GM12878 (cell line): ENCODE data around the gene MOV10L1. TPM values are rescaled to one million over a fixed set of nuclear protein-coding genes. Genes with fewer than 3 reads are reported as not detected.

ENCODE experiments used
- ATAC-seq: fragments of 200-7000 bp; cut with Tn5 transposase; 3 replicates; pipeline ENCODE4 v1.9.1; 2020; ENCODE audit warnings: mild to moderate bottlenecking, moderate library complexity
- BruUV-seq: library from RNA; stranded (reverse); fragments of 400-500 nt; replicated peaks from 2 replicates; lab custom pipeline; 2021; lab: Mats Ljungman, UMichigan
- CTCF ChIA-PET: fragments of 300-600 bp; sonication (Branson Sonifier 250); formaldehyde crosslinking; extraction: SDS; loops from one replicate; lab custom pipeline; 2021; ENCODE audit warnings: inconsistent platforms; lab: Yijun Ruan, JAX
- POLR2A ChIA-PET: fragments of 350-600 bp; formaldehyde crosslinking; extraction: SDS; loops from one replicate; lab custom pipeline; 2021; ENCODE audit warnings: inconsistent platforms; lab: Charles Lee
- RAD21 ChIA-PET: fragments of 300-600 bp; sonication (Branson Sonifier 250); formaldehyde crosslinking; loops from one replicate; lab custom pipeline; 2023; ENCODE audit warnings: antibody characterized with exemption; ENCODE audit not compliant: unreplicated experiment; lab: Charles Lee
- SMC1A ChIA-PET: fragments of 300-600 bp; sonication (Branson Sonifier 250); formaldehyde crosslinking; loops from one replicate; lab custom pipeline; 2023; ENCODE audit not compliant: unreplicated experiment, uncharacterized antibody; lab: Charles Lee
- DNase-seq: peaks from one replicate; pipeline ENCODE4 v3.0.0-alpha.2; 2011; ENCODE audit warnings: low read depth, low spot score
- FAIRE-seq: peaks from 3 replicates; lab custom pipeline; 2011; peaks lifted over from hg19 to GRCh38; lab: Jason Lieb, UNC
- H2AFZ ChIP-seq: 2 replicates; pipeline ENCODE4 v1.6.0; 2011; ENCODE audit warnings: low read depth, low read length, control low read depth; ENCODE audit not compliant: control insufficient read depth
- H3K27ac ChIP-seq: 2 replicates; pipeline ENCODE4 v1.5.1; 2011; ENCODE audit warnings: control low read depth; ENCODE audit not compliant: control insufficient read depth, insufficient read depth
- H3K27me3 ChIP-seq, 2 experiments: replicated peaks in 1 of 2; 2 replicates each; pipeline versions ENCODE4 v1.6.0 to v1.6.1; 2011; ENCODE audit warnings: low read length in 1 of 2; ENCODE audit not compliant: control insufficient read depth in 2 of 2, insufficient read depth in 2 of 2
- H3K36me3 ChIP-seq, 2 experiments: 2 replicates each; pipeline ENCODE4 v1.5.1; 2011; ENCODE audit warnings: low read length in 1 of 2; ENCODE audit not compliant: control insufficient read depth in 2 of 2, insufficient read depth in 2 of 2
- H3K4me1 ChIP-seq: 2 replicates; pipeline ENCODE4 v1.6.1; 2011; ENCODE audit warnings: mild to moderate bottlenecking, low read length, moderate library complexity, mixed read lengths; ENCODE audit not compliant: control insufficient read depth, insufficient read depth
- H3K4me2 ChIP-seq: 2 replicates; pipeline ENCODE4 v1.6.0; 2011; ENCODE audit warnings: control low read depth; ENCODE audit not compliant: control insufficient read depth, insufficient read depth
- H3K4me3 ChIP-seq: fragments of 200-600 bp; sonication (generic); 2 replicates; pipeline ENCODE4 v1.5.1; 2016
- H3K79me2 ChIP-seq: 2 replicates; pipeline ENCODE4 v1.6.0; 2011; ENCODE audit warnings: low read length; ENCODE audit not compliant: control insufficient read depth, insufficient read depth
- H3K9ac ChIP-seq: 2 replicates; pipeline ENCODE4 v1.8.0; 2011; ENCODE audit warnings: low read length, control low read depth, mixed read lengths; ENCODE audit not compliant: control insufficient read depth, insufficient read depth
- H3K9me3 ChIP-seq: replicated peaks from 3 replicates; pipeline ENCODE4 v1.5.1; 2011; ENCODE audit warnings: mild to moderate bottlenecking, low read length; ENCODE audit not compliant: control insufficient read depth, insufficient read depth
- H4K20me1 ChIP-seq: 2 replicates; pipeline ENCODE4 v1.6.0; 2011; ENCODE audit not compliant: control insufficient read depth, insufficient read depth
- BCL3 ChIP-seq: IDR thresholded peaks from 2 replicates; pipeline ENCODE4 v1.6.1; 2011; ENCODE audit warnings: borderline replicate concordance, low read depth, mild to moderate bottlenecking, moderate library complexity, low read length; ENCODE audit not compliant: insufficient read depth, poor library complexity, severe bottlenecking
- CBX3 ChIP-seq: fragments of 200-600 bp; sonication (generic); IDR thresholded peaks from 2 replicates; pipeline ENCODE4 v1.6.1; 2016; ENCODE audit warnings: low read depth, borderline replicate concordance
- CEBPB ChIP-seq, 2 experiments: fragments of 150-350 bp in 1 of 2; IDR thresholded peaks; 2 replicates each; pipeline ENCODE4 v1.6.1; 2012 to 2014; ENCODE audit warnings: low read depth in 2 of 2, low read length in 2 of 2, borderline replicate concordance in 1 of 2, inconsistent platforms in 1 of 2
- SRF ChIP-seq, 2 experiments: IDR thresholded peaks; 2 replicates each; pipeline ENCODE4 v1.6.1; 2011; ENCODE audit warnings: low read depth in 2 of 2, low read length in 2 of 2, mild to moderate bottlenecking in 1 of 2, moderate library complexity in 1 of 2
- STAT3 ChIP-seq: IDR thresholded peaks from 2 replicates; pipeline ENCODE4 v1.6.1; 2011; ENCODE audit warnings: low read depth, low read length, improper control_type of control experiment
- WGBS: methylation state at CpG from one replicate; pipeline ENCODE4 v1.1.6; 2016; ENCODE audit warnings: low lambda C conversion rate; ENCODE audit not compliant: insufficient replicate concordance, insufficient coverage; ENCODE audit errors: missing lambda C conversion rate; 5-methylcytosine and 5-hydroxymethylcytosine counted together
- in situ Hi-C: fragments of 300-500 bp; cut with MboI; formaldehyde crosslinking; loops from 9 replicates; pipeline ENCODE4 v1.14.3; 2018; ENCODE audit warnings: mixed read lengths
- intact Hi-C: fragments of 100-400 bp; cut with micrococcal nuclease; formaldehyde crosslinking; loops from one replicate; pipeline ENCODE4 v1.14.2; 2022; ENCODE audit not compliant: unreplicated experiment
- polyA plus RNA-seq, 11 experiments: library from polyadenylated mRNA; depleted of rRNA in 4 of 11; unstranded in 6 of 11; stranded (reverse) in 5 of 11; fragments of >200 nt; fragmentation: Nextera tagmentation in 4 of 11; fragmentation: Illumina TruSeq in 1 of 11; extraction: Ambion mirVana in 4 of 11; extraction: Trizol in 1 of 11; gene quantifications; 1 replicate in 1 of 11; 2 replicates in 10 of 11; pipeline versions ENCODE4 v1.2.1 to v1.2.3, GENCODE V29; 2011 to 2016; ENCODE audit warnings: inconsistent platforms in 2 of 11, missing spikeins in 2 of 11, low read depth in 1 of 11
- total RNA-seq, 4 experiments: library from RNA; depleted of rRNA in 3 of 4; stranded (reverse); fragments of >200 nt in 3 of 4; fragmentation: Illumina TruSeq in 1 of 4; extraction: Trizol in 1 of 4; gene quantifications; 2 replicates each; pipeline versions ENCODE4 v1.2.1 to v1.2.3, GENCODE V29; 2013 to 2021
- TF ChIP-seq, protein P1 (sequence below): fragments of 450-650 bp; IDR thresholded peaks from 2 replicates; pipeline ENCODE4 v1.6.1; 2017; ENCODE audit warnings: borderline replicate concordance
- TF ChIP-seq, protein P2 (sequence below): IDR thresholded peaks from 2 replicates; pipeline ENCODE4 v1.6.1; 2012; ENCODE audit warnings: low read depth, low read length, improper control_type of control experiment

Gene MOV10L1
- total and polyA plus RNA-seq, 10 of the 15 experiments (the other 5 are each of a cell fraction or from before 2014, with no cell fraction given), result 0.22 TPM; not detected in 9

GRCh38 chr22:50078246-50078645, 11.6 kb upstream of the MOV10L1 start:
- in situ Hi-C loops, result loop anchor here (5.0 kb wide), 1 partner anchor 49 kb away; no protein-coding TSS in a partner anchor
- ChIA-PET SMC1A (no interaction called here), CTCF (no interaction called here)

More at GRCh38 chr22:50078246-50078645, 11.6 kb upstream of the MOV10L1 start:
- H3K4me1 ChIP-seq, result no peaks in the 10 kb centered on the region
- H2AFZ ChIP-seq, result no peak overlapping the region
- H3K4me3 ChIP-seq, result no peak overlapping the region
- H3K4me2 ChIP-seq, result no peak overlapping the region
- TF ChIP-seq CEBPB (IDR thresholded peaks at IDR 0.05; ENCODE audit: borderline replicate concordance in 1 of 2, low read depth in 2 of 2, low read length in 2 of 2) (no peak), CBX3 (no peak), SRF (IDR thresholded peaks at IDR 0.05; ENCODE audit: low read depth in 2 of 2, low read length in 2 of 2) (no peak), BCL3 (no peak), STAT3 (no peak)
- TF ChIP-seq, protein P1, sequence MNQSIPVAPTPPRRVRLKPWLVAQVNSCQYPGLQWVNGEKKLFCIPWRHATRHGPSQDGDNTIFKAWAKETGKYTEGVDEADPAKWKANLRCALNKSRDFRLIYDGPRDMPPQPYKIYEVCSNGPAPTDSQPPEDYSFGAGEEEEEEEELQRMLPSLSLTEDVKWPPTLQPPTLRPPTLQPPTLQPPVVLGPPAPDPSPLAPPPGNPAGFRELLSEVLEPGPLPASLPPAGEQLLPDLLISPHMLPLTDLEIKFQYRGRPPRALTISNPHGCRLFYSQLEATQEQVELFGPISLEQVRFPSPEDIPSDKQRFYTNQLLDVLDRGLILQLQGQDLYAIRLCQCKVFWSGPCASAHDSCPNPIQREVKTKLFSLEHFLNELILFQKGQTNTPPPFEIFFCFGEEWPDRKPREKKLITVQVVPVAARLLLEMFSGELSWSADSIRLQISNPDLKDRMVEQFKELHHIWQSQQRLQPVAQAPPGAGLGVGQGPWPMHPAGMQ, result no peak
- TF ChIP-seq, protein P2, sequence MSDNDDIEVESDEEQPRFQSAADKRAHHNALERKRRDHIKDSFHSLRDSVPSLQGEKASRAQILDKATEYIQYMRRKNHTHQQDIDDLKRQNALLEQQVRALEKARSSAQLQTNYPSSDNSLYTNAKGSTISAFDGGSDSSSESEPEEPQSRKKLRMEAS, result no peak
- no peaks in the 10 kb centered on the region for H3K9me3 ChIP-seq
- ChIA-PET RAD21 (no interaction called here), POLR2A (no interaction called here)
- no peaks in the 10 kb centered on the region for H3K79me2 ChIP-seq
- no peaks in the 10 kb centered on the region for H4K20me1 ChIP-seq
- intact Hi-C loops, result no loop called here
- H3K9ac ChIP-seq, result no peak overlapping the region
- BruUV-seq, result no TSS peak
- 68% methylated on average over 13 of the region's 13 CpGs for WGBS
- ATAC-seq (no peak), DNase-seq (no peak), FAIRE-seq (no peak)
- H3K27me3 ChIP-seq, result no peaks in the 10 kb centered on the region; a peak in 1 of 4 replicates
- H3K27ac ChIP-seq, result no peak overlapping the region
- H3K36me3 ChIP-seq, result no peaks in the 10 kb centered on the region
